HUDEP-2 (cell line): Measurements from ENCODE around the gene SCAF8.
A peak's percentile ranks its signal among the peaks of the same experiment; 100 is the strongest.
"Not testable (repeated sequence)": the region's sequence is repeated elsewhere in the genome, so short reads cannot be mapped to it uniquely, and the experiment has no call there.

Experiments
- DNase-seq, 76 experiments: peaks; one replicate each; lab custom pipeline; 2025; ENCODE audit not compliant: unreplicated experiment in 76 of 76; lab: John Stamatoyannopoulos, UW

Gene SCAF8, protein sequence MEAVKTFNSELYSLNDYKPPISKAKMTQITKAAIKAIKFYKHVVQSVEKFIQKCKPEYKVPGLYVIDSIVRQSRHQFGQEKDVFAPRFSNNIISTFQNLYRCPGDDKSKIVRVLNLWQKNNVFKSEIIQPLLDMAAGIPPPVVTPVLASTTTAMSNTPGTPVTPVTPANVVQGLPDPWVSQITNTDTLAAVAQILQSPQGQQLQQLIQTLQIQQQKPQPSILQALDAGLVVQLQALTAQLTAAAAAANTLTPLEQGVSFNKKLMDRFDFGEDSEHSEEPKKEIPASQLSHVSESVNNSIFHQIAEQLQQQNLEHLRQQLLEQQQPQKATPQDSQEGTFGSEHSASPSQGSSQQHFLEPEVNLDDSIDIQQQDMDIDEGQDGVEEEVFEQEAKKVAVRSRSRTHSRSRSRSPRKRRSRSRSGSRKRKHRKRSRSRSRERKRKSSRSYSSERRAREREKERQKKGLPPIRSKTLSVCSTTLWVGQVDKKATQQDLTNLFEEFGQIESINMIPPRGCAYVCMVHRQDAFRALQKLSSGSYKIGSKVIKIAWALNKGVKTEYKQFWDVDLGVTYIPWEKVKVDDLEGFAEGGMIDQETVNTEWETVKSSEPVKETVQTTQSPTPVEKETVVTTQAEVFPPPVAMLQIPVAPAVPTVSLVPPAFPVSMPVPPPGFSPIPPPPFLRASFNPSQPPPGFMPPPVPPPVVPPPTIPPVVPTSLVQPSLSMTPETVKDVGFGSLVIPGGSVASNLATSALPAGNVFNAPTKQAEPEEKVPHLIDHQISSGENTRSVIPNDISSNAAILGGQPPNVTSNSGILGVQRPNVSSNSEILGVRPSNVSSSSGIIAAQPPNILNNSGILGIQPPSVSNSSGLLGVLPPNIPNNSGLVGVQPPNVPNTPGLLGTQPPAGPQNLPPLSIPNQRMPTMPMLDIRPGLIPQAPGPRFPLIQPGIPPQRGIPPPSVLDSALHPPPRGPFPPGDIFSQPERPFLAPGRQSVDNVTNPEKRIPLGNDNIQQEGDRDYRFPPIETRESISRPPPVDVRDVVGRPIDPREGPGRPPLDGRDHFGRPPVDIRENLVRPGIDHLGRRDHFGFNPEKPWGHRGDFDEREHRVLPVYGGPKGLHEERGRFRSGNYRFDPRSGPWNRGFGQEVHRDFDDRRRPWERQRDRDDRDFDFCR (N-terminal part only)

DNA sequence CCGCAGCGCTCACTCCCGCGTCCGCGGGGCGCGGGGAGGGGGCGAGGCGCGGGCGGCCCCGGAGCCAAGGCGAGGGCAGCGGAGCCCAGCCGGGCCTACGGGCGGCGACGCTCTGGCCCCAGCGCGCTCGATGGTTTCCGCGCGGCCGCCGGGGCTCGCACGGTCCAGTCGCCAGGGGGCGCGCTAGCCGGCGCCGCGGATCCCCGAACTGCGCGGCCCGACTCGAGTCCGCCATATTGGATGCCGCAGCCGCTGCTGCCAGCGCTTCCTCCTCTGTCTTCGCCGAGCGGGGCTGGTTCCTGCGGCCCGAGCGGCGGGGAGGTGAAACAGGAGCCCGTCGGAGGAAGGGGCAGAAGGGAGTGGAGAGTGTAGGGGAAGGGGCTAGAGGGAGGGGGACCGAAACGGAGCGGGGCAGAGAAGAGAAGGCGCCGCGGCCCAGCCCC, at the start of gene SCAF8:
Gene SCAF8, plus strand, starts transcription at position 234 of the 443 bp plus-strand sequence. CDS start 485 bp downstream, outside the sequence.
- peak in 73 of 76 experiments; percentile 27 to 98 (median 76) for DNase-seq

- DNase-seq: no peak
Measured at GRCh38 chr6:154683756-154684523, 49.3 kb upstream of the SCAF8 start.

DNA sequence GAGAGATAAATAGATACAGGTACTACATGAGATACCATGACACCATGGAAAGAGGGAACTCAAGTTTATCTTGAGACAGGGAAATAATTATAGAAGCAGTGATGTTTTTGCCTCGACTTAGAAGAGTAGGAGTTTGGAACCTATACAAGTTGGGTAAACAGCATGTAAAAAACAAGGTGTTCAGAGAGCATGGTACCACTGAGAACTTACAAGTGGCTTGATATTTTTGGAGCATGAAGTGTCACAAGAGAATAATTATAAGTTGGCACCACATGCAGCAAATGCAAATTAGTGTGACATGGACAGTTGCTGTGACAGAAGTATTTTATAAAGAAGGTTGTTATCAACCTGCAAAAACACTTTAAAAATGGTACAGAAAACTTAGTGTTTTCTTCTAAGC, 47.1 kb upstream of the SCAF8 start:
- no peak for DNase-seq

- DNase-seq: no peak
Measured at GRCh38 chr6:154689493-154690255, 43.5 kb upstream of the SCAF8 start.

DNA sequence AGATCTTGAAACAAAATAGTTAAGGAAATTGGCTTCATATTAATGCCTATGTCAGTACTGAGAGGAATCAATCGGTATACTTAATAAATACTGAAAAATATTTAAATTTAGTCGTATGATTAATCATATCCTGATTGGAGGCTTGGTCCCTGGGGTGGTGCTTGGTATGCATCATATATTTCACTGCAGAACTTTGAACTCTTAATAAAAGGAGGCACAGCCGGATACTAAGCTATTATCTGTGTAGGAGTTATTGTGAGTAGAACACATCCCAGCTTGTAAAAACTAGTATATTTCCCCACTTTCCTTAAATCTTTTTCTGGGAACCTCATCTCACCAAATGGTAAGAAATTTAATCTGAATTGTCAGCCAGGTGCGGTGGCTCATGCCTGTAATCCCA, 42.4 kb upstream of the SCAF8 start:
- DNase-seq: no peak

DNA sequence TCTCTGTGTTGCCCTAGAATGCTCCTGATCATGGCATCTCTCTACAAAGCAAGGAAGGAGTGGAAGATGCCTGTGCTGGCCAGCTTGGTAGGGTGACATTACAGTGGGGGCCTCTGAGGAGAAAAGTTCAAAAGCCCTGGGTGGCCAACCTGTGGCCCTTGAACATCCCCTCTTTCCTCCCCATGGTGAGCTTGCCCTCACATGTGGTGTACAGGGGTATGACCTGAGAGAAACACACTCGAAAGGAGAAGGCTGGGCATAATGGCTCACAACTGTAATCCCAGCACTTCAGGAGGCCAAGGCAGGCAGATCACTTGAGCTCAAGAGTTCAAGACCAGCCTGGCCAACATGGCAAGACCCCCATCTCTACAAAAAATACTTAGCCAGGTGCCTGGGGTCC, 36.6 kb upstream of the SCAF8 start:
- DNase-seq: no peak

DNA sequence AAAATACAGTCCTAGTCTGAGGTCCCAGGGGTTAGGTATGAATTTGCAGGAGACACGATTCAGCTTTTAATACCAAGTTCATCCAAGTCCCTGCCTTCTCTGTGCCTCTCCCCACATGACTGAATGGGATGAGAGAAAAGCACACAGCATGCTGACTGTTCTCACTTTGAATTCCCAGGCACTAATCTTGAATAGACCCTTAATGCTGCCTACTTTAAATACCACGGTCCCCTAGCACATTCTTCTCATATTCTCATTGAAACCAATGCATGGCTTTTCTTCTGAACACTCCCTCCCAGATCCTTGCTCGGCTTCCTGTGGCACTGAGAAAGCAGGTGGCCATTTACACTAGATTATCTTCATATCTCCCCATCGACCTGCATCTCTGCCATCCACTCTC, 30.1 kb upstream of the SCAF8 start:
- no peak for DNase-seq

DNA sequence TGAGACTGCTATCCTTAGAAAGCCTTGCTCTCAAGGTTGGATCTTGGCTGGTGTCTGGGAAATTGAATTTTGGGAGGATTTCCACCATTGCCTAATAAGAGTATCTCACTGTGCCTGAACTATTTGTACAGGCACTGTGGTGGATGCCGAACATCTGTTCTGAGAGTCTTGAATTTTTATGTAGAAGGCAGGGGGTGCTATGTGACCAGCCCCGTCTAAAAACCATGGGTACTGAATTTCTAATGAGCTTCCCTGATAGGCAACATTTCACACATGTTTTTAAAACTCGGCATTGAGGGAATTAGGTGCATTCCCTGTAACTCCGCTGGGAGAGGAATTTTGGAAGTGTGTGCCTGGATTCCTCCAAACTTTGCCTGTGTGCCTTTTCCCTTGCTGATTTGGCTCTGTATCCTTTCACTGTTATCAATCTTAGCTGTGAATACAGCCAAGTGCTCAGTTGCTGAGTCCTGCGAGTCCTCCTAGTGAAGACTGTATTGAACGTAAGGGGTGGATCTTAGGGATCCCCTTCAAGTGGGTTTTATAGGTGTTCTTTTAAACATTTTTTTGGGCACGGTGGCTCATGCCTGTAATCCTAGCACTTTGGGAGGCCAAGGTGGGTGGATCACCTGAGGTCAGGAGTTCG, 27.6 kb upstream of the SCAF8 start:
- DNase-seq: peak in 9 of 76 experiments; percentile 3 to 32 (median 14)

DNA sequence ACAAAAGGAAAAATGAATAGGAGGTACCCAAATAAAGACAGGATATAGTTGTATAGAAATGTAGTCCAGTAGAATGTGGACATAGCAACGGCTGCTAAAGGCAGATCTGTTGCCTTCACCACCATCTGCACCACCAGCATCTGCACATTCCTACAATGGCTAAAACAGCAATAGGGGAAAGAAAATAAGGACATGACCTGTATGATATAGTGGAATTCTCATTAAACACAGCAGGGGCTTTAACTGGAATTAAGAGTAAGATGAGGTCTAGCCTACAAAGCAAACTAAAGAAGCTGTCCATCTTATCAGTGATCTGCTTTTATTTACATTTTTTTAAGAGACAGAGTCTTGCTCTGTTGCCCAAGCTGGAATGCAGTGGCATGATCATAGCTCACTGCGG, 26.8 kb upstream of the SCAF8 start:
- no peak for DNase-seq

GRCh38 chr6:154709621-154710020, 23.6 kb upstream of the SCAF8 start:
- DNase-seq: no peak

DNA sequence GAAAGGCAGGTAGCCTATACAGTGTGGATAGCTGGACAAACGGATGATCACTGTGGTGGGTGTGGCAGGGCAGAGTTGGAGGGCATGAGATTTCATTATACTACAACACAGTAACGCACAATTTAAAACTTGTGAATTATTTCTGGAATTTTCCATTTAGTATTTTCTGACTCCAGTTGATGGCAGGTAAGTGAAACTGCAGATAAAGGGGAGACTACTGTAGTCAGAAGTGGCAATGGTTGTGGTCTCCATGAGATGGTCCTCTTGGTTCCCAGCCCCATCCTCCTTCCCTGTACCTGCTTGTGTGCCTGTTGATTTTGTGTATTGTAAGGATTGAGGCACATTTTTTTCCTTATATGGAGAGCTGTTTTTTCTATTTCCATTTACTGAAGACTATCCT, 22.5 kb upstream of the SCAF8 start:
- DNase-seq: no peak

- DNase-seq: no peak
Measured at GRCh38 chr6:154715446-154715845, 17.8 kb upstream of the SCAF8 start.

DNA sequence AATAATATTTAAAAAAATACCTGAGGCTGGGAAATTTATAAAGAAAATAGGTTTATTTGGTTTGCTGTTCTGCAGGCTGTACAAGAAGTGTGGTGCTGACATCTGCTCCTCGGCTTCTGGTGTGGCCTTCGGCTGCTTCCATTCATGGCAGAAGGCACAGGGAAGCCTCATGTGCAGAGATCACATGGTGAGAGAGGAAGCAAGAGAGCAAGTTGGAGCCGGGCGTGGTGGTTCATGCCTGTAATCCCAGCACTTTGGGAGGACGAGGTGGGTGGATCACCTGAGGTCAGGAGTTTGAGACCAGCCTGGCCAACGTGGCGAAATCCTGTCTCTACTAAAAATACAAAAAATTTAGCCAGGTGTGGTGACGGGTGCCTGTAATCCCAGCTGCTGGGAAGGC, 16.9 kb upstream of the SCAF8 start:
- not testable (repeated sequence) for DNase-seq

- DNase-seq: no peak
Measured at GRCh38 chr6:154719433-154719832, 13.8 kb upstream of the SCAF8 start.

- DNase-seq: no peak
Measured at GRCh38 chr6:154719854-154720253, 13.4 kb upstream of the SCAF8 start.

DNA sequence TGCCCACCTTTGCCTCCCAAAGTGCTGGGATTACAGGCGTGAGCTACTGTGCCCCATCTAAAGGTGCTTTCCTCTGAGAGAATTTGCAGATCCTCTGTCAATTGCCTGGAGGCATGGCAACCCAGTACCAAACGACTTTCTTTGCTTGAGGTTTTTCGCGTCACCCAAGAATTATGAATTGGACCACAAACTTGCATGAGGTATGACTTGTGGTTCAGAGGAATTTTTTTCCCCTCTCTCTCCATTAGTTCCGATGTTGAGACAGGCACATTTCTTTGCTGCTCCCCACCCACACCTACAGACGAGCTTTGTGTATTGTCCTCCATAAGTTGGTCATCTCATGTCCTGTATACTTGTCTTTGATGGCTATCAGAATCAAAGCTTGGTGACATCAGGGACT, 11.8 kb upstream of the SCAF8 start:
- no peak for DNase-seq

GRCh38 chr6:154726887-154727286, 6.3 kb upstream of the SCAF8 start:
- DNase-seq: no peak

DNA sequence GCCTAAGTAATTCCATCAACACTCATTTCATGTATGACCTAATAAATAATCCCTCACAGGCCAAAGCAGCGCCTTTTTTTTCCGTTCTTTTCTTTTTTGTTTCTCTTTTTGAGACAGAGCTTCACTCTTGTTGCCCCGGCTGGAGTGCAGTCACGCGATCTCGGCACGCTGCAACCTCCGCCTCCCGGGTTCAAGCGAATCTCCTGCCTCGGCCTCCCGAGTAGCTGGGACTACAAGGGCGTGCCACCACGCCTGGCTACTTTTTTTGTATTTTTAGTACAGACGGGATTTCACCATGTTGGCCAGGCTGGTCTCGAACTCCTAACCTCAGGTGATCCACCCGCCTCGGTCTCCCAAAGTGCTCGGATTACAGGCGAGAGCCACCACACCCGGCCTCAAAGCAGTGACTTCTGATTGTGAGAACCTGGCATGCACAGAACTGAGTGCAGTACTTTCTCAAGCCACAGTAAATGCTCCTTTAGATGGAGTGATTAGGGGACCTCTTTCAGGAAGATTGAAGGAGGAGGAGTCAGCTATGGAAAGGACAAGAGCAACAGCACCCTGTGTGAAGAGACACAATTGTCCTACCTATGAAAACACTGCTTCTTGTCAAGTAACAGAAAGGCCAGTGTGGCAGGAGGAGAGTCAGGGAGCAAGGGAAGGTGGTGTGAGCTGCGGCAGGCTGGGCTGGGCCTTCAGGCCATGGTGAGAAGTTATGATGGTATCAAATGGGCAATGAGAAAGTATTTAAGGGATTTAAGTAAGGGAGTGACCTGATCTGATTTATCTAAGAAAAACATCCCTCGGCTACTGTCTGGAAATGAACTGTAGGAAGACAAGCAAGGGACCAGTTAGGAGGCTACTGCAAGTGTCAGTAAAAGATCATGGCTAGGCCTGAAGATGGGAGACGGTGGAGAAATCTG, 1.7 kb upstream of the SCAF8 start:
- DNase-seq: peak in 6 of 76 experiments; percentile 14 to 34 (median 26)
